ENCODE data around the gene HAUS7. TPM values are rescaled to one million over a fixed set of nuclear protein-coding genes. Genes with fewer than 3 reads are reported as not detected.

Gene HAUS7
- total RNA-seq, 2 donors from 2014 or later, result 27.7 to 40.0 TPM

- Mint-ChIP-seq H3K27ac (no peak overlapping the region), H3K4me3 (no peak overlapping the region), H3K9me3 (no peaks in the 10 kb centered on the region), H3K36me3 (ENCODE audit: insufficient read depth in 2 of 2) (no peaks in the 10 kb centered on the region), H3K27me3 (ENCODE audit: low read depth) (no peaks in the 10 kb centered on the region), H3K4me1 (ENCODE audit: low read depth) (peaks cover 8% of the 10 kb centered on the region)
- ATAC-seq (replicated peaks in 1 of 2) (peak; percentile 98 to 99), DNase-seq (peak; percentile 84 to 86)
Measured at GRCh38 chrX:153507484-153508178, 37.3 kb upstream of the HAUS7 start.

GRCh38 chrX:153505361-153505760 lies 35.0 kb upstream of the HAUS7 start:
- H3K27ac Mint-ChIP-seq, result no peak overlapping the region
- H3K27me3 Mint-ChIP-seq (ENCODE audit: low read depth), result no peaks in the 10 kb centered on the region
- no peaks in the 10 kb centered on the region for H3K36me3 Mint-ChIP-seq (ENCODE audit: insufficient read depth in 2 of 2)
- H3K4me1 Mint-ChIP-seq (ENCODE audit: low read depth), result peaks cover 8% of the 10 kb centered on the region
- peaks cover 4 to 6% of the 10 kb centered on the region in 2 donors for H3K9me3 Mint-ChIP-seq
- no peak for ATAC-seq (replicated peaks in 1 of 2)
- H3K4me3 Mint-ChIP-seq, result no peak overlapping the region
- no peak for DNase-seq

GRCh38 chrX:153504445-153505016 lies 34.2 kb upstream of the HAUS7 start:
- Mint-ChIP-seq H3K4me1 (ENCODE audit: low read depth) (peaks cover 8% of the 10 kb centered on the region), H3K27me3 (ENCODE audit: low read depth) (no peaks in the 10 kb centered on the region), H3K4me3 (no peak overlapping the region), H3K27ac (no peak overlapping the region), H3K9me3 (peaks cover 4 to 6% of the 10 kb centered on the region in 2 donors), H3K36me3 (ENCODE audit: insufficient read depth in 2 of 2) (no peaks in the 10 kb centered on the region)
- DNase-seq (no peak), ATAC-seq (replicated peaks in 1 of 2) (no peak)

GRCh38 chrX:153502796-153503195 lies 32.4 kb upstream of the HAUS7 start:
- Mint-ChIP-seq H3K36me3 (ENCODE audit: insufficient read depth in 2 of 2) (no peaks in the 10 kb centered on the region), H3K27ac (no peak overlapping the region), H3K4me1 (ENCODE audit: low read depth) (peaks cover 5% of the 10 kb centered on the region), H3K27me3 (ENCODE audit: low read depth) (no peaks in the 10 kb centered on the region), H3K9me3 (peaks cover 4 to 6% of the 10 kb centered on the region in 2 donors), H3K4me3 (no peak overlapping the region)
- ATAC-seq (replicated peaks in 1 of 2) (no peak), DNase-seq (no peak)

GRCh38 chrX:153502131-153502530 lies 31.8 kb upstream of the HAUS7 start:
- Mint-ChIP-seq H3K36me3 (ENCODE audit: insufficient read depth in 2 of 2) (no peaks in the 10 kb centered on the region), H3K9me3 (peaks cover 4 to 6% of the 10 kb centered on the region in 2 donors), H3K27ac (no peak overlapping the region), H3K27me3 (ENCODE audit: low read depth) (no peaks in the 10 kb centered on the region), H3K4me3 (no peak overlapping the region), H3K4me1 (ENCODE audit: low read depth) (no peaks in the 10 kb centered on the region)
- no peak for ATAC-seq (replicated peaks in 1 of 2)
- DNase-seq, result no peak

GRCh38 chrX:153501530-153501929 lies 31.2 kb upstream of the HAUS7 start:
- Mint-ChIP-seq H3K4me3 (no peak overlapping the region), H3K4me1 (ENCODE audit: low read depth) (no peaks in the 10 kb centered on the region), H3K36me3 (ENCODE audit: insufficient read depth in 2 of 2) (no peaks in the 10 kb centered on the region), H3K9me3 (peaks cover 4 to 6% of the 10 kb centered on the region in 2 donors), H3K27me3 (ENCODE audit: low read depth) (no peaks in the 10 kb centered on the region), H3K27ac (no peak overlapping the region)
- ATAC-seq (replicated peaks in 1 of 2) (no peak), DNase-seq (no peak)

- Mint-ChIP-seq H3K4me1 (ENCODE audit: low read depth) (no peaks in the 10 kb centered on the region), H3K9me3 (peaks cover 4 to 6% of the 10 kb centered on the region in 2 donors), H3K36me3 (ENCODE audit: insufficient read depth in 2 of 2) (no peaks in the 10 kb centered on the region), H3K4me3 (no peak overlapping the region), H3K27ac (no peak overlapping the region), H3K27me3 (ENCODE audit: low read depth) (no peaks in the 10 kb centered on the region)
- DNase-seq (no peak), ATAC-seq (replicated peaks in 1 of 2) (no peak)
Measured at GRCh38 chrX:153500676-153501280, 30.4 kb upstream of the HAUS7 start.

- H3K9me3 Mint-ChIP-seq, result peaks cover 4 to 6% of the 10 kb centered on the region in 2 donors
- H3K4me3 Mint-ChIP-seq, result no peak overlapping the region
- no peaks in the 10 kb centered on the region for H3K36me3 Mint-ChIP-seq (ENCODE audit: insufficient read depth in 2 of 2)
- DNase-seq (no peak), ATAC-seq (replicated peaks in 1 of 2) (no peak)
- no peaks in the 10 kb centered on the region for H3K4me1 Mint-ChIP-seq (ENCODE audit: low read depth)
- H3K27ac Mint-ChIP-seq, result no peak overlapping the region
- H3K27me3 Mint-ChIP-seq (ENCODE audit: low read depth), result no peaks in the 10 kb centered on the region
Measured at GRCh38 chrX:153499876-153500275, 29.5 kb upstream of the HAUS7 start.

- H3K4me3 Mint-ChIP-seq, result no peak overlapping the region
- DNase-seq, result no peak
- H3K27ac Mint-ChIP-seq, result no peak overlapping the region
- H3K9me3 Mint-ChIP-seq, result peaks cover 4 to 6% of the 10 kb centered on the region in 2 donors
- no peaks in the 10 kb centered on the region for H3K4me1 Mint-ChIP-seq (ENCODE audit: low read depth)
- H3K27me3 Mint-ChIP-seq (ENCODE audit: low read depth), result no peaks in the 10 kb centered on the region
- ATAC-seq (replicated peaks in 1 of 2), result no peak
- no peaks in the 10 kb centered on the region for H3K36me3 Mint-ChIP-seq (ENCODE audit: insufficient read depth in 2 of 2)
Measured at GRCh38 chrX:153499341-153499740, 29.0 kb upstream of the HAUS7 start.

GRCh38 chrX:153498453-153498852 lies 28.1 kb upstream of the HAUS7 start:
- Mint-ChIP-seq H3K27ac (no peak overlapping the region), H3K4me3 (no peak overlapping the region), H3K27me3 (ENCODE audit: low read depth) (no peaks in the 10 kb centered on the region), H3K9me3 (peaks cover 4 to 6% of the 10 kb centered on the region in 2 donors), H3K4me1 (ENCODE audit: low read depth) (no peaks in the 10 kb centered on the region), H3K36me3 (ENCODE audit: insufficient read depth in 2 of 2) (no peaks in the 10 kb centered on the region)
- no peak for ATAC-seq (replicated peaks in 1 of 2)
- no peak for DNase-seq

GRCh38 chrX:153496590-153496959 lies 26.2 kb upstream of the HAUS7 start:
- DNase-seq, result no peak
- Mint-ChIP-seq H3K9me3 (peaks cover 4 to 6% of the 10 kb centered on the region in 2 donors), H3K36me3 (ENCODE audit: insufficient read depth in 2 of 2) (no peaks in the 10 kb centered on the region), H3K4me3 (no peak overlapping the region), H3K4me1 (ENCODE audit: low read depth) (no peaks in the 10 kb centered on the region), H3K27ac (no peak overlapping the region), H3K27me3 (ENCODE audit: low read depth) (no peaks in the 10 kb centered on the region)
- no peak for ATAC-seq (replicated peaks in 1 of 2)

- H3K27ac Mint-ChIP-seq, result no peak overlapping the region
- no peaks in the 10 kb centered on the region for H3K36me3 Mint-ChIP-seq (ENCODE audit: insufficient read depth in 2 of 2)
- H3K4me1 Mint-ChIP-seq (ENCODE audit: low read depth), result no peaks in the 10 kb centered on the region
- H3K27me3 Mint-ChIP-seq (ENCODE audit: low read depth), result no peaks in the 10 kb centered on the region
- H3K9me3 Mint-ChIP-seq, result peaks cover 4 to 6% of the 10 kb centered on the region in 2 donors
- H3K4me3 Mint-ChIP-seq, result no peak overlapping the region
- DNase-seq (no peak), ATAC-seq (replicated peaks in 1 of 2) (no peak)
Measured at GRCh38 chrX:153495903-153496589, 25.7 kb upstream of the HAUS7 start.

- Mint-ChIP-seq H3K4me3 (peak overlapping the region in 1 of 2 donors; percentile 65), H3K4me1 (ENCODE audit: low read depth) (no peaks in the 10 kb centered on the region), H3K27ac (no peak overlapping the region), H3K36me3 (ENCODE audit: insufficient read depth in 2 of 2) (no peaks in the 10 kb centered on the region), H3K9me3 (no peaks in the 10 kb centered on the region), H3K27me3 (ENCODE audit: low read depth) (no peaks in the 10 kb centered on the region)
- DNase-seq, result no peak
- ATAC-seq (replicated peaks in 1 of 2), result no peak
Measured at GRCh38 chrX:153495362-153495751, 25.0 kb upstream of the HAUS7 start.

Measured in activated T-cell treated with anti-CD3 and anti-CD28 coated beads, Interleukin-2, amount 50 U/mL, for 72 hours (primary cell).